PFSK-1 (cell line): Measurements from ENCODE around the gene OR6Y1.

Experiments used
- FOXP2 ChIP-seq: optimal IDR thresholded peaks from 2 replicates; pipeline ENCODE3; 2011; ENCODE audit warnings: borderline replicate concordance, control low read depth, inconsistent platforms; ENCODE audit not compliant: insufficient read depth; ENCODE audit errors: extremely low read length, extremely low read depth
- POLR2AphosphoS5 ChIP-seq: IDR thresholded peaks from 2 replicates; pipeline ENCODE4 v1.6.1; 2012; ENCODE audit warnings: low read depth, mild to moderate bottlenecking, control low read depth, low read length, moderate library complexity
- SIN3A ChIP-seq: IDR thresholded peaks from 2 replicates; pipeline ENCODE4 v1.6.1; 2012; ENCODE audit warnings: mild to moderate bottlenecking, low read length, moderate library complexity, borderline replicate concordance; ENCODE audit not compliant: insufficient read depth
- TAF1 ChIP-seq: IDR thresholded peaks from 2 replicates; pipeline ENCODE4 v1.6.1; 2012; ENCODE audit warnings: low read length, control low read depth, borderline replicate concordance; ENCODE audit not compliant: insufficient read depth
- TF ChIP-seq, protein P1 (sequence below), 2 experiments: IDR thresholded peaks; 2 replicates each; pipeline versions ENCODE4 v1.6.1 to v1.8.0; 2011 to 2012; ENCODE audit warnings: low read depth in 2 of 2, low read length in 2 of 2, control low read depth in 1 of 2, inconsistent platforms in 1 of 2, mild to moderate bottlenecking in 1 of 2, moderate library complexity in 1 of 2; ENCODE audit not compliant: insufficient read depth in 1 of 2

Gene OR6Y1

DNA sequence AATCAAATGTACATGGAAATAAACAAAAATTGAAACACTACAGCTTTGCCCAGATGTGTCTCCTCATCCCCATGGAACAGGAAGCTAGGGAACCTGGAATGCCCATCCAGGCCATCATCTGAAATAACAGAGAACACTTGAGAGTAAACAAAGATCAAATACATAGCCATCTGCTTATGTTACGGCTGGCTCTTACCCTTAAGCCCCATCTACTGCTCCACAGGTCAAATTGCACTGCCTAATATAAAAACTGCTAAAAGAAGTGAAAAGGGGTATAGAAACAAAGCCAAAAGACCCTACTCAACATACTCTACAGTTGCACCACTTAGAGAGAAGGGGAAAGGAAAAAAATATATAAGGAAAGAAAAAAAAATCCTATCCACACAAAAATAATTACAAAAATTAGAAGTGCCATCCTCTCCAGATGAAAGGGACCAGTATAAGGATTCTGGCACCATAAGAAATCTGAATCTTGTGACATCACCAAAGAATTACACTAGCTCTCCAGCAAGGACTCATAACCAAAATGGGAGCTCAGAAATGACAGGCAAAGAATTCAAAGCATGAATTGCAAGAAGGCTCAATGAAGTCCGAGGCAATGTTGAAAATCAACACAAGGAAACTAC, 26.9 kb downstream of the OR6Y1 start:
- TF ChIP-seq SIN3A (no peak), TAF1 (no peak), FOXP2 (no peak), POLR2AphosphoS5 (no peak)
- TF ChIP-seq, protein P1, sequence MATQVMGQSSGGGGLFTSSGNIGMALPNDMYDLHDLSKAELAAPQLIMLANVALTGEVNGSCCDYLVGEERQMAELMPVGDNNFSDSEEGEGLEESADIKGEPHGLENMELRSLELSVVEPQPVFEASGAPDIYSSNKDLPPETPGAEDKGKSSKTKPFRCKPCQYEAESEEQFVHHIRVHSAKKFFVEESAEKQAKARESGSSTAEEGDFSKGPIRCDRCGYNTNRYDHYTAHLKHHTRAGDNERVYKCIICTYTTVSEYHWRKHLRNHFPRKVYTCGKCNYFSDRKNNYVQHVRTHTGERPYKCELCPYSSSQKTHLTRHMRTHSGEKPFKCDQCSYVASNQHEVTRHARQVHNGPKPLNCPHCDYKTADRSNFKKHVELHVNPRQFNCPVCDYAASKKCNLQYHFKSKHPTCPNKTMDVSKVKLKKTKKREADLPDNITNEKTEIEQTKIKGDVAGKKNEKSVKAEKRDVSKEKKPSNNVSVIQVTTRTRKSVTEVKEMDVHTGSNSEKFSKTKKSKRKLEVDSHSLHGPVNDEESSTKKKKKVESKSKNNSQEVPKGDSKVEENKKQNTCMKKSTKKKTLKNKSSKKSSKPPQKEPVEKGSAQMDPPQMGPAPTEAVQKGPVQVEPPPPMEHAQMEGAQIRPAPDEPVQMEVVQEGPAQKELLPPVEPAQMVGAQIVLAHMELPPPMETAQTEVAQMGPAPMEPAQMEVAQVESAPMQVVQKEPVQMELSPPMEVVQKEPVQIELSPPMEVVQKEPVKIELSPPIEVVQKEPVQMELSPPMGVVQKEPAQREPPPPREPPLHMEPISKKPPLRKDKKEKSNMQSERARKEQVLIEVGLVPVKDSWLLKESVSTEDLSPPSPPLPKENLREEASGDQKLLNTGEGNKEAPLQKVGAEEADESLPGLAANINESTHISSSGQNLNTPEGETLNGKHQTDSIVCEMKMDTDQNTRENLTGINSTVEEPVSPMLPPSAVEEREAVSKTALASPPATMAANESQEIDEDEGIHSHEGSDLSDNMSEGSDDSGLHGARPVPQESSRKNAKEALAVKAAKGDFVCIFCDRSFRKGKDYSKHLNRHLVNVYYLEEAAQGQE (IDR thresholded peaks at IDR 0.05; ENCODE audit: insufficient read depth in 1 of 2, low read depth in 2 of 2, low read length in 2 of 2) = no peak

DNA sequence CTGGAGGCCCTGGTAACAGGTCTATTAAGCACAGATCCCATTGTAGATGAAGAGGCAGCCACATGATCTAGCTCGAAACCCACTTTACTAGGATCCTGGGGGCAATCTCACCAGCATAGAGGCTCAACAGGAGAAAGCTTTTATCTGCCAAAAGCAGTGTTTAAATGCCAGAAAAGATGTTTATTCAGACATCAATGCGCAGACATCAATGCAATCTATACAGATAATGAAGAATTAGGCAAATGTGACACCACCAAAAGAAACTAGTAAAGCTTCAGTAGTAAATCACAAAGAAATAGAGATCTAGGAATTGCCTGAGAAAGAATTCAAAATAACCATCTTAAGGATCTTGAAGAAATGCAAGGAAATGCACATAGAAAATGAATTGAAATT, 32.5 kb downstream of the OR6Y1 start:
- TF ChIP-seq, protein P1 (IDR thresholded peaks at IDR 0.05; ENCODE audit: insufficient read depth in 1 of 2, low read depth in 2 of 2, low read length in 2 of 2) = no peak
- TF ChIP-seq POLR2AphosphoS5 (no peak), SIN3A (no peak), FOXP2 (no peak), TAF1 (no peak)

GRCh38 chr1:158520955-158521665, 33.1 kb downstream of the OR6Y1 start:
- TF ChIP-seq SIN3A (no peak), TAF1 (no peak), FOXP2 (no peak), POLR2AphosphoS5 (no peak)
- TF ChIP-seq, protein P1 (IDR thresholded peaks at IDR 0.05; ENCODE audit: insufficient read depth in 1 of 2, low read depth in 2 of 2, low read length in 2 of 2) = no peak

GRCh38 chr1:158520021-158520420, 34.2 kb downstream of the OR6Y1 start:
- TF ChIP-seq TAF1 (no peak), FOXP2 (no peak), POLR2AphosphoS5 (no peak), SIN3A (no peak)
- TF ChIP-seq, protein P1 (IDR thresholded peaks at IDR 0.05; ENCODE audit: insufficient read depth in 1 of 2, low read depth in 2 of 2, low read length in 2 of 2) = no peak
